HG03175 (cell line): ENCODE results near the gene HSD11B1.
"Not testable (repeated sequence)": the region's sequence is repeated elsewhere in the genome, so short reads cannot be mapped to it uniquely, and the experiment has no call there.

Source experiments
- ATAC-seq: cut with Tn5 transposase; IDR thresholded peaks from one replicate; pipeline ENCODE4 v1.9.1; 2021; ENCODE audit warnings: mild to moderate bottlenecking, moderate library complexity; ENCODE audit not compliant: unreplicated experiment

HSD11B1 gene

GRCh38 chr1:209689477-209689876 is 15.2 kb upstream of the HSD11B1 start:
- ATAC-seq: no peak

- ATAC-seq: no peak
These were observed 13.4 kb upstream of the HSD11B1 start for GRCh38 chr1:209691237-209691636.

GRCh38 chr1:209692296-209692695 is 12.3 kb upstream of the HSD11B1 start:
- no peak for ATAC-seq

DNA sequence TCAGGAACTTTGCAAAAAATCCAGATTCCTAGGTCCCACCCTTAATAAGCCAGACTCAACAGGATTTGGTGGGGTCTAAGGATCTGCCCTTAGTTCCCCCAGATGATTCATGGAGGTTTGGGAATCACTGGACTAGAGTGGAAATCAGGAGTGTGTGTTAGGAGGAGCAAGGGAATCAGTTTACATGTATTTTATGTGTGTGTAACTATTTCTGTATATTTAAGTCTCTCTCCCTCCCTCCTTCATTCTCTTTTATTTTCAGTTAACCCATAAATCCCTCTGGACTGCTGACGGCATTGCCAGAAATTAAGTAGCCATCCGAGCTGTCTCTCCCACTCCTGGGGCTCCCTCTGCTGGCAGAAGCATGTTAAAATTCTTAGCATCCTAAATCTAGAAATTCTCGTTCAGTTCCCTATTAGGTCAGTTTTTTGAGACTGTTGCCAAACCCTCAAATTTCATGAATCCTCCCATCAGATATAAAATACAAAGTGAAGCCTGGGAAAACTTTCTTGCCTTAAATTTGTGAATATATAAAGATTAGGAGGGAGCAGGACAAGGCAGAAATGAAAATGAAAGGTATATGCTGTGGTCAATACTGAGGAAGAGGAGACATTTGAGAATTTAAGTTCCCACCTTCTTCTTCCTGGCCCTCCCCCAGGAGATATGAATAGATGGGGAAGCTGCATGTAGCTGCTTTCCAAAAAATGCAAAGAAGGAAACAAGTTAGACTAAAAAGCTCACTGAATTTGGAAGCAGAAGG is 11.7 kb upstream of the HSD11B1 start:
- peak; percentile 83 for ATAC-seq

- no peak for ATAC-seq
These were observed 8.0 kb upstream of the HSD11B1 start for GRCh38 chr1:209696673-209697072.

- ATAC-seq: no peak
These were observed 7.5 kb upstream of the HSD11B1 start for GRCh38 chr1:209697126-209697525.

DNA sequence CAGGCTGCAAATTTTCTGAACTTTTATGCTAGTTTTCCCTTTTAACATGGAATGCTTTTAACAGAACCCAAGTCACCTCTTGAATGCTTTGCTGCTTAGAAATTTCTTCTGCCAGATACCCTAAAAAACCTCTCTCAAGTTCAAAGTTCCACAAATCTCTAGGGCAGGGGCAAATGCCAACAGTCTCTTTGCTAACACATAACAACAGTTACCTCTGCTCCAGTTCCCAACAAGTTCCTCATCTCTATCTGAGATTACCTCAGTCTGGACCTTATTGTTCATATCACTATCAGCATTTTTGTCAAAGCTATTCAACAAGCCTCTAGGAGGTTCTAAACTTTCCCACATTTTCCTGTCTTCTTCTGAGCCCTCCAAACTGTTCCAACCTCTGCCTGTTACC is 4.0 kb upstream of the HSD11B1 start:
- not testable (repeated sequence) for ATAC-seq

GRCh38 chr1:209702832-209703231 is 1.8 kb upstream of the HSD11B1 start:
- ATAC-seq: no peak

DNA sequence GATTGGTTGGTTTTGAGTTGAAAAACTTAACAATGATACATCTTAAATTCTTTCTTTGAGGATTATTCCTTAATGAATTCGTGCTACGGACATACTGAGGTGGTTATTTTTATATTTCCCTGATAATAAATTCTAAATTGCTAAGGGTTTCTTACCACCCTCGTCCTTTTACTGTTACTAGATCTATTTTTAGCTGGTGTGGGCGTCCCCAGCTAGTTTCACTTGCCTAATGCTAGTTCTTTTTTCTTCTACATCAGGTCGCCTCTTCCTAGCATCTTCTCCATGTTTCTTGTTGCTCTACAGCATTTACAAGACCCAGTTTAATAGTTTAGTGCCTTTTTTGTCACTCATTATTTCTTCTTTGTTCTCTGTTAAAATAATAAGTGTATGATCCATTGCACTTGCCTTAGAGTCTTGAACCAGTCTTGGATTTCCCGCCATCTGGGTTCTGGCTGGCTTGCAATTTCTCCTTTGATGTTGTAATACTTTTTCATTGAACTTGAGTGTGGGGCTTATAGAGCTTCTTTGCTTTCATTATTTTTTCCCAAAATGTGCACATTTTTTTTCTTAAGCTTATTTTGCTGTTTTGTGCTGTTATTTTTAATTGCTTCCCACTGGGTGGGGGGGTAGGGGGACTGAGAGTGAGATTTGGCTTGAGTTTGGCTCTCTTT is 677 bp upstream of the HSD11B1 start:
- ATAC-seq: peak; percentile 61

- no peak for ATAC-seq
These were observed 470 bp downstream of the HSD11B1 start for GRCh38 chr1:209705033-209705598.

- ATAC-seq: no peak
These were observed 2.0 kb downstream of the HSD11B1 start for GRCh38 chr1:209706622-209707021.

DNA sequence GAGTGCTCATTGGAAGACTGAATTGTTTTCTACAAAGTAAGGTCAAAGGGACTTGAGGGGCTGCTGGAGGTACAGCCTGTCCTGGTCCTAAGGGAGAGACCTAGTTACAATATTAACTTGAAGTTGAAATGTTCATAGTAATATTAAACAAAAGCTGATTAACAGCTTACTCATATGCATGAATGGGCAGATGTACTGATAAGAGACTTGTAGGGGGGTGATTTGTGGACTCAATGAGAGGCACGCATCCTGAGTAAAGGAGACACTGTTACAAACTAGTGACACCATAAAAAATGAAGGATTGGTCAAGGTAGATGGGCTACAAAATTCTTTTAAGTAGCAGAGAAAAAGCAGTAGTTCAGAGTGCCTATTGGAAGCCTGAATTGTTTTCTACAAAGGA is 2.7 kb downstream of the HSD11B1 start:
- no peak for ATAC-seq

- no peak for ATAC-seq
These were observed 3.7 kb downstream of the HSD11B1 start for GRCh38 chr1:209708297-209708696.

GRCh38 chr1:209710093-209710492 is 5.4 kb downstream of the HSD11B1 start:
- ATAC-seq: peak; percentile 60

DNA sequence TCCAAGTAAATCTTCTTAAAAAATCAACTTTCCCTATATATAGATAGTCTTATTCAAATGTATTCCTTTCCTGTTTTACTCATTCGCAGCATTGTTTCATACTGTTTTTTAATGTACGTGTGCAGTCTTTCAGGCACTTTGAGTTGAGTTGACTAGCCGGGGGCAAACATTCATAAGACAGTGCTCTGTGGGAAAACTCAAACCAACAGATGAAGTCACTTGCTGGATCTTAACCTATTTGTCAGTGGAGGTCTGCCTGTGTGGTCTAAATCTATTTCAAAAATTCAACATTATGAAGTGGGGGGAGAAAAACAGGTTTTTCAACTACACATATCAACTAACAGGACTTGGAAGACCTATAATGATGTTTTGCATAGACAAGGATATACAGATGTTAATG is 6.2 kb downstream of the HSD11B1 start:
- ATAC-seq: no peak

- no peak for ATAC-seq
These were observed 9.7 kb downstream of the HSD11B1 start for GRCh38 chr1:209714338-209714737.

- ATAC-seq: no peak
These were observed 10.7 kb downstream of the HSD11B1 start for GRCh38 chr1:209715314-209715713.

DNA sequence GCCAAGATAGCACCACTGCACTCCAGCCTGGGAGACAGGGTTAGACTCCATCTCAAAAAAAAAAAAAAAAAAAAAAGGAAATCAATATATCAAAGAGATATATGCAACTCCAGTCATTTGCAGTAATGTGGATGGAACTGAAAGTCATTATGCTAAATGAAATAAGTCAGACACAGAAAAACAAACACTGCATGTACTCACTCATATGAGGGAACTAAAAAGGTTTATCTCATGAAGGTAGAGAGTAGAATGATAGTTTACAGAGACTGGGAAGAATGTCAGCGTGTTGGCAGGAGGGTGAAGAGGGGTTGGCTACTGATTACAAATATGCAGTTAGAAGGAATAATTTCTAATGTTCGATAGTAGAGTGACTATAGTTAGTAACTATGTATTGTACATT is 13.2 kb downstream of the HSD11B1 start:
- no peak for ATAC-seq

DNA sequence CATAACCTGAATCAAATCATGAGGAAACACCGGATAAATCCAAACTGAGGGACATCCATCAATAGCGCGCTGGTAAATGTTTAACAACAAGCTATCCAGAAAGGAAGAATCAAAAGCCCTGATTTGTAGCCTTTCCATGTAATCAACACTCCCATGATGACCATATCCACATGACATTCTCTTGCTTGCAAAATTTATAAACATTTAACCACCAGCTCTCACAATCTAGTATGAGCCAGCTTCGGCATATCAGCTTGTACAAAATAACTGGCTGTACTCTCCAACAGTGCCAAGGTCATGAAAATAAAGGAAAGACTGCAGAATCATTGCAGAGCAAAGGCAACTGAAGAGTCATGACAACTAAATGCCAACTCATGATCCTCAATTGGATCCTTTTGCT is 15.7 kb downstream of the HSD11B1 start:
- no peak for ATAC-seq

DNA sequence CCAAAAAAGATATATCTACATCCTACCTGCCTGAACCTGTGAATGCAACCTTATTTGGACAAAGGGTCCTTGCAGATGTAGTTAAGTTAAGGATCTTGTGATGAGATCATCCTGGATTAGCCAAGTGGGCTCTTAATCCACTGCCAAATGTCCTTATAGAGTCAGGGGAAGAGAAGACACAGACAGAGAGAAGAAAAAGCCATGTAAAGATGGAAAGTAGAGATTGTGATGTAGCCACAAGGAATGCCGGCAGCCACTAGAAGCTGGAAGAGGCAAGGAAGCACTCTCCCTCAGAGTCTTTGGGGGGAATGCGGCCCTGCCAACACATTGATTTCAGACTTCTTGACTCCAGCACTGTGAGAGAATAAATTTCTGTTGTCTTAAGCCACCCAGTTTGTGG is 16.2 kb downstream of the HSD11B1 start:
- no peak for ATAC-seq

GRCh38 chr1:209721323-209721722 is 16.7 kb downstream of the HSD11B1 start:
- ATAC-seq: no peak

- no peak for ATAC-seq
These were observed 18.6 kb downstream of the HSD11B1 start for GRCh38 chr1:209723265-209723664.
